Fibroblast of lung (primary cell): ENCODE measurements around the gene RPS6KA3. TPM values are rescaled to one million over a fixed set of nuclear protein-coding genes. Genes with fewer than 3 reads are reported as not detected.

Experiments
- DNase-seq, 2 donors: peaks; one replicate each; pipeline versions ENCODE4 v3.0.0 to v3.0.0-alpha.2; 2010; ENCODE audit warnings: low read depth in 2 of 2
- H2AFZ ChIP-seq: 2 replicates; pipeline ENCODE4 v1.5.1; 2012; ENCODE audit warnings: low read length, control low read depth, inconsistent platforms
- H3K27ac ChIP-seq: 2 replicates; pipeline ENCODE4 v1.5.1; 2011; ENCODE audit warnings: low read length, control low read depth; ENCODE audit not compliant: insufficient read depth
- H3K27me3 ChIP-seq: 2 replicates; pipeline ENCODE4 v1.5.1; 2011; ENCODE audit warnings: mild to moderate bottlenecking, low read length; ENCODE audit not compliant: control insufficient read depth, insufficient read depth
- H3K36me3 ChIP-seq: 2 replicates; pipeline ENCODE4 v1.5.1; 2011; ENCODE audit warnings: low read length; ENCODE audit not compliant: control insufficient read depth, insufficient read depth
- H3K4me1 ChIP-seq: 2 replicates; pipeline ENCODE4 v1.5.1; 2011; ENCODE audit warnings: low read length; ENCODE audit not compliant: control insufficient read depth, insufficient read depth; ENCODE audit errors: extremely low read depth
- H3K4me2 ChIP-seq: 2 replicates; pipeline ENCODE4 v1.5.1; 2011; ENCODE audit warnings: low read length, control low read depth; ENCODE audit not compliant: insufficient read depth; ENCODE audit errors: extremely low read depth
- H3K4me3 ChIP-seq, 4 experiments: fragments of 200-600 bp in 1 of 4; sonication (generic) in 1 of 4; replicated peaks in 1 of 4; 2 replicates each; pipeline ENCODE4 v1.5.1; 2011 to 2016; ENCODE audit warnings: low read length in 4 of 4, low read depth in 3 of 4, mild to moderate bottlenecking in 3 of 4, control low read depth in 2 of 4, inconsistent platforms in 1 of 4, mixed read lengths in 1 of 4; ENCODE audit not compliant: insufficient read depth in 1 of 4; ENCODE audit errors: control extremely low read depth in 1 of 4
- H3K79me2 ChIP-seq: 2 replicates; pipeline ENCODE4 v1.5.1; 2012; ENCODE audit warnings: mild to moderate bottlenecking, low read length, inconsistent platforms; ENCODE audit not compliant: control insufficient read depth, insufficient read depth
- H3K9ac ChIP-seq: 2 replicates; pipeline ENCODE4 v1.5.1; 2011; ENCODE audit warnings: mild to moderate bottlenecking, low read length, control low read depth; ENCODE audit not compliant: insufficient read depth
- H3K9me3 ChIP-seq: 2 replicates; pipeline ENCODE4 v1.5.1; 2012; ENCODE audit warnings: low read depth, low read length; ENCODE audit not compliant: control insufficient read depth, insufficient read depth
- H4K20me1 ChIP-seq: 2 replicates; pipeline ENCODE4 v1.5.1; 2011; ENCODE audit warnings: low read length; ENCODE audit not compliant: control insufficient read depth, insufficient read depth; ENCODE audit errors: extremely low read depth
- CTCF ChIP-seq, 2 donors: IDR thresholded peaks in 1 of 2; conservative IDR thresholded peaks in 1 of 2; 1 replicate in 1 of 2; 2 replicates in 1 of 2; pipeline ENCODE4 v1.5.1; 2011 to 2012; ENCODE audit warnings: low read length in 2 of 2, control low read depth in 1 of 2, inconsistent platforms in 1 of 2, low read depth in 1 of 2, mild to moderate bottlenecking in 1 of 2
- EZH2 ChIP-seq: IDR thresholded peaks from 2 replicates; pipeline ENCODE4 v1.5.1; 2012; ENCODE audit warnings: low read length, control low read depth, mild to moderate bottlenecking; ENCODE audit errors: missing control alignments
- polyA plus RNA-seq, 2 donors: library from polyadenylated mRNA; depleted of rRNA in 1 of 2; stranded (reverse) in 1 of 2; unstranded in 1 of 2; fragments of >200 nt; gene quantifications; 2 replicates each; pipeline ENCODE4 v1.2.1, GENCODE V29; 2011 to 2012; ENCODE audit warnings: missing spikeins in 1 of 2
- total RNA-seq: library from RNA; depleted of rRNA; stranded (reverse); fragments of >200 nt; gene quantifications from 2 replicates; pipeline ENCODE4 v1.2.1, GENCODE V29; 2014

The RPS6KA3 gene
- total and polyA plus RNA-seq, 2 donors (not counting 1 experiment from before 2014, with no cell fraction given): 38.5 to 50.2 TPM

- Histone ChIP-seq H3K4me1 (peaks cover 2% of the 10 kb centered on the region), H3K27me3 (no peaks in the 10 kb centered on the region), H3K9me3 (no peaks in the 10 kb centered on the region), H2AFZ (no peak overlapping the region), H3K36me3 (no peaks in the 10 kb centered on the region), H3K9ac (peak overlapping the region; percentile 80), H4K20me1 (no peaks in the 10 kb centered on the region), H3K4me2 (no peak overlapping the region), H3K4me3 (peak overlapping the region; percentile 38 to 81 (median 66)), H3K27ac (peak overlapping the region; percentile 89), H3K79me2 (peaks cover 31% of the 10 kb centered on the region)
- DNase-seq: peak in 1 of 2 donors; percentile 17
- TF ChIP-seq EZH2 (no peak), CTCF (conservative IDR thresholded peaks at IDR 0.05 in 1 of 2, IDR thresholded peaks at IDR 0.05 in 1 of 2; ENCODE audit: low read depth in 1 of 2, low read length in 2 of 2) (no peak)
Observed at GRCh38 chrX:20265726-20266681, 705 bp downstream of the RPS6KA3 start.

GRCh38 chrX:20265221-20265725 is 1.4 kb downstream of the RPS6KA3 start:
- H3K27ac ChIP-seq: peak overlapping the region; percentile 89
- no peaks in the 10 kb centered on the region for H3K27me3 ChIP-seq
- H3K4me3 ChIP-seq: peak overlapping the region; percentile 38 to 81 (median 66)
- peaks cover 35% of the 10 kb centered on the region for H3K79me2 ChIP-seq
- H3K9me3 ChIP-seq: no peaks in the 10 kb centered on the region
- peak overlapping the region; percentile 80 for H3K9ac ChIP-seq
- H4K20me1 ChIP-seq: no peaks in the 10 kb centered on the region
- peaks cover 2% of the 10 kb centered on the region for H3K4me1 ChIP-seq
- no peaks in the 10 kb centered on the region for H3K36me3 ChIP-seq
- no peak overlapping the region for H2AFZ ChIP-seq
- TF ChIP-seq EZH2 (no peak), CTCF (conservative IDR thresholded peaks at IDR 0.05 in 1 of 2, IDR thresholded peaks at IDR 0.05 in 1 of 2; ENCODE audit: low read depth in 1 of 2, low read length in 2 of 2) (no peak)
- H3K4me2 ChIP-seq: peak overlapping the region; percentile 64
- DNase-seq: peak; percentile 71 to 91

- peak overlapping the region; percentile 35 for H3K4me2 ChIP-seq
- peak; percentile 47 to 61 for DNase-seq
- H3K9ac ChIP-seq: no peak overlapping the region
- TF ChIP-seq EZH2 (no peak), CTCF (conservative IDR thresholded peaks at IDR 0.05 in 1 of 2, IDR thresholded peaks at IDR 0.05 in 1 of 2; ENCODE audit: low read depth in 1 of 2, low read length in 2 of 2) (no peak)
- no peak overlapping the region for H2AFZ ChIP-seq
- peaks cover 2% of the 10 kb centered on the region for H3K4me1 ChIP-seq
- H3K9me3 ChIP-seq: no peaks in the 10 kb centered on the region
- no peaks in the 10 kb centered on the region for H3K36me3 ChIP-seq
- H3K27ac ChIP-seq: no peak overlapping the region
- H3K4me3 ChIP-seq: peak overlapping the region in 1 of 4 experiments; percentile 17
- H4K20me1 ChIP-seq: no peaks in the 10 kb centered on the region
- no peaks in the 10 kb centered on the region for H3K27me3 ChIP-seq
- peaks cover 35% of the 10 kb centered on the region for H3K79me2 ChIP-seq
Observed at GRCh38 chrX:20263474-20263873, 3.2 kb downstream of the RPS6KA3 start.
